GM23338 (cell line): ENCODE measurements around the gene PLPP7. TPM values are rescaled to one million over a fixed set of nuclear protein-coding genes. Genes with fewer than 3 reads are reported as not detected.
A peak's percentile ranks its signal among the peaks of the same experiment; 100 is the strongest.

Experiments used
- ATAC-seq: fragments of 200-7000 bp; cut with Tn5 transposase; 3 replicates; pipeline ENCODE4 v1.9.1; 2020
- DNase-seq: peaks from one replicate; pipeline ENCODE4 v3.0.0-alpha.2; 2015; ENCODE audit warnings: low spot score
- H2AFZ ChIP-seq: fragments of 200-600 bp; sonication (generic); 2 replicates; pipeline ENCODE4 v1.8.0; 2016; ENCODE audit warnings: antibody characterized with exemption, mild to moderate bottlenecking, moderate library complexity
- H3F3A ChIP-seq: fragments of 200-600 bp; sonication (generic); replicated peaks from 2 replicates; pipeline ENCODE4 v1.8.0; 2017; ENCODE audit warnings: antibody characterized with exemption, mixed run types, low read depth
- H3K27ac ChIP-seq: fragments of 200-600 bp; sonication (generic); 2 replicates; pipeline ENCODE4 v1.6.1; 2016; ENCODE audit warnings: low read depth
- H3K27me3 ChIP-seq: fragments of 200-600 bp; sonication (generic); 2 replicates; pipeline ENCODE4 v1.8.0; 2016; ENCODE audit warnings: mild to moderate bottlenecking, mixed run types, moderate library complexity; ENCODE audit not compliant: insufficient read depth
- H3K36me3 ChIP-seq: fragments of 200-600 bp; sonication (generic); 2 replicates; pipeline ENCODE4 v1.8.0; 2016; ENCODE audit warnings: mild to moderate bottlenecking; ENCODE audit not compliant: insufficient read depth
- H3K4me1 ChIP-seq: fragments of 200-600 bp; sonication (generic); 2 replicates; pipeline ENCODE4 v1.8.0; 2016; ENCODE audit warnings: mild to moderate bottlenecking, moderate library complexity; ENCODE audit not compliant: insufficient read depth
- H3K4me2 ChIP-seq: fragments of 200-600 bp; sonication (generic); 2 replicates; pipeline ENCODE4 v1.7.1; 2017; ENCODE audit warnings: mixed run types
- H3K4me3 ChIP-seq: fragments of 200-600 bp; sonication (generic); 2 replicates; pipeline ENCODE4 v1.6.1; 2016; ENCODE audit warnings: mixed run types
- H3K79me2 ChIP-seq: fragments of 200-600 bp; sonication (generic); replicated peaks from 2 replicates; pipeline ENCODE4 v1.8.0; 2017; ENCODE audit warnings: mild to moderate bottlenecking; ENCODE audit not compliant: insufficient read depth
- H3K9me2 ChIP-seq: fragments of 200-600 bp; sonication (generic); 2 replicates; pipeline ENCODE4 v1.8.0; 2017; ENCODE audit not compliant: insufficient read depth
- H4K20me1 ChIP-seq: fragments of 200-600 bp; sonication (generic); replicated peaks from 2 replicates; pipeline ENCODE4 v1.8.0; 2017; ENCODE audit warnings: mild to moderate bottlenecking; ENCODE audit not compliant: insufficient read depth
- H3K27ac Mint-ChIP-seq: 2 replicates; pipeline ENCODE4 v1.8.0; 2020; ENCODE audit warnings: inconsistent platforms, mild to moderate bottlenecking, moderate library complexity, mixed read lengths
- H3K27me3 Mint-ChIP-seq: 3 replicates; pipeline ENCODE4 v1.8.0; 2022; ENCODE audit warnings: low read depth, mild to moderate bottlenecking, moderate library complexity, mixed read lengths, inconsistent platforms; ENCODE audit not compliant: insufficient read depth, poor library complexity
- H3K36me3 Mint-ChIP-seq: 3 replicates; pipeline ENCODE4 v1.8.0; 2021; ENCODE audit warnings: low read depth, mild to moderate bottlenecking, inconsistent platforms, moderate library complexity, mixed read lengths
- H3K4me1 Mint-ChIP-seq: 3 replicates; pipeline ENCODE4 v1.8.0; 2020; ENCODE audit warnings: mild to moderate bottlenecking, inconsistent platforms, mixed read lengths
- H3K4me3 Mint-ChIP-seq: 3 replicates; pipeline ENCODE4 v1.8.0; 2021; ENCODE audit warnings: moderate library complexity, mild to moderate bottlenecking, inconsistent platforms, mixed read lengths
- H3K9me3 Mint-ChIP-seq: 3 replicates; pipeline ENCODE4 v1.8.0; 2020; ENCODE audit warnings: moderate library complexity, mild to moderate bottlenecking, inconsistent platforms, mixed read lengths
- CREB1 ChIP-seq: fragments of 250-450 bp; sonication (Bioruptor Pico); IDR thresholded peaks from 2 replicates; pipeline ENCODE4 v1.5.0; 2020; ENCODE audit warnings: low read depth, mild to moderate bottlenecking, moderate library complexity
- ETS1 ChIP-seq: IDR thresholded peaks from 2 replicates; pipeline ENCODE4 v1.6.1; 2016; ENCODE audit warnings: antibody characterized with exemption
- EZH2 ChIP-seq: fragments of 200-600 bp; sonication (generic); IDR thresholded peaks from one replicate; pipeline ENCODE4 v1.8.0; 2017; ENCODE audit warnings: antibody characterized with exemption, mild to moderate bottlenecking, low read depth; ENCODE audit not compliant: unreplicated experiment
- EZH2phosphoT487 ChIP-seq: fragments of 200-600 bp; sonication (generic); IDR thresholded peaks from one replicate; pipeline ENCODE4 v1.8.1; 2018; ENCODE audit warnings: antibody characterized with exemption; ENCODE audit not compliant: unreplicated experiment
- POLR2AphosphoS5 ChIP-seq: IDR thresholded peaks from 2 replicates; pipeline ENCODE4 v1.6.1; 2016; ENCODE audit warnings: antibody characterized with exemption, low read depth
- REST ChIP-seq: IDR thresholded peaks from one replicate; pipeline ENCODE4 v1.6.1; 2018; ENCODE audit warnings: antibody characterized with exemption; ENCODE audit not compliant: unreplicated experiment
- STAT1 ChIP-seq: IDR thresholded peaks from one replicate; pipeline ENCODE4 v1.6.1; 2016; ENCODE audit warnings: antibody characterized with exemption; ENCODE audit not compliant: unreplicated experiment
- ZNF331 ChIP-seq: fragments of 250-450 bp; sonication (Bioruptor Pico); IDR thresholded peaks from 2 replicates; pipeline ENCODE4 v1.5.0; 2020; ENCODE audit warnings: low read depth, mild to moderate bottlenecking, moderate library complexity
- polyA plus RNA-seq: library from polyadenylated mRNA; unstranded; fragments of >200 nt; fragmentation: Nextera tagmentation; extraction: Ambion mirVana; gene quantifications from 2 replicates; pipeline ENCODE4 v1.2.1, GENCODE V29; 2016
- total RNA-seq: library from RNA; depleted of rRNA; stranded (reverse); fragments of >200 nt; shearing (Covaris generic); gene quantifications from 2 replicates; pipeline ENCODE4 v1.2.3, GENCODE V29; 2014

Gene PLPP7
- total and polyA plus RNA-seq, 2 experiments from 2014 or later, result 1.6 to 2.4 TPM

DNA sequence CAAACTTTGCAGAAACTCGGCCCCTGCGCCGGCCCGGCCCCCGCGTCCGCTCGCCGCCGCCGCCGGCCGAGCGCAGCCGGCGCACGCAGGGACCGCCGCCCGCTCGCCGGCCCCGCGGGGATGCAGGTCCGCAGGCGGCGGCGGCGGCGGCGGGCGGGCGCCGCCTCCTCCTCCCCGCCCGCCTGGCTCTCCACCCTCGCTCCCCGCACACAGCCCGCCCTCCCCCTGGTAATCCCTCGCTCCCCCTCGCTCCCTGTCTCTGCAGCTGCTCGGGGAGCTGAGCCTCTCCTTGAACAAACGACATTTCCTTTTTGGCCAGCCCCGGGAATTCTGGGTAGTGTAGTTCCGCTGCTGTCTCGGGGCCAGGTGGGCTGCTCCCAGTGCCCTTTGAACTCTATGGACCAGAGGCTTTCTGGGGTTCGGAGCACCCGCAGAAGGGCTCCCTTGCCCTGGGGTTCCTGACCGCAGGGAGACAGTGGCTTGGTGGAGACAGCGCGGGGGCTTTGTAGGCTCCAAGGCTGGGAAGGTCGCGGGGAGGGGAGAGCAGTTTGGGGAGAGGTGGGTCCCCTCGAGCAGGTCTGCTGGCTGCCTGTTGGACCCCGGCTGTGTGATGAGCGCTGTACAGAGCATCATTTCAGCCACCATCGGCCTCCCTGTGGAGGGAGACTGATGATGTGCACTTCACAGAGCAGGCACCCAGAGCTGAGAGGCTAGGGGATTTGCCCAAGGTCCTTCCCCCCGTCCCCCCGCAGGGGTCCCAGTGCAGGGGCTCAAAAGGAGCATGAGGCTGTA lies 11.4 kb upstream of the PLPP7 start:
- H3K27ac ChIP-seq, result no peak overlapping the region
- Mint-ChIP-seq H3K27me3 (peaks cover 46% of the 10 kb centered on the region), H3K4me1 (peaks cover 36% of the 10 kb centered on the region), H3K36me3 (no peaks in the 10 kb centered on the region), H3K9me3 (no peaks in the 10 kb centered on the region), H3K27ac (no peak overlapping the region), H3K4me3 (peak overlapping the region; percentile 75)
- H4K20me1 ChIP-seq, result no peaks in the 10 kb centered on the region
- H3K9me2 ChIP-seq, result no peaks in the 10 kb centered on the region
- H2AFZ ChIP-seq, result peak overlapping the region; percentile 97; the same call in 1 of the 2 replicates
- H3K4me1 ChIP-seq, result peaks cover 7% of the 10 kb centered on the region; the same call in 1 of the 2 replicates
- DNase-seq (peak; percentile 96), ATAC-seq (peak; percentile 60)
- H3K79me2 ChIP-seq, result no peaks in the 10 kb centered on the region
- peak overlapping the region; percentile 85 for H3K4me2 ChIP-seq
- peak overlapping the region; percentile 73 for H3K4me3 ChIP-seq
- TF ChIP-seq REST (no peak), POLR2AphosphoS5 (peak; percentile 45), ETS1 (peak; percentile 77)
- peaks cover 26% of the 10 kb centered on the region; the same call in 1 of the 2 replicates for H3F3A ChIP-seq
- H3K36me3 ChIP-seq, result no peaks in the 10 kb centered on the region
- peaks cover 34% of the 10 kb centered on the region for H3K27me3 ChIP-seq

- H3K27me3 Mint-ChIP-seq, result peaks cover 43% of the 10 kb centered on the region
- H3K9me2 ChIP-seq, result no peaks in the 10 kb centered on the region
- no peak overlapping the region for H3K27ac ChIP-seq
- no peaks in the 10 kb centered on the region for H3K79me2 ChIP-seq
- no peaks in the 10 kb centered on the region for H3K9me3 Mint-ChIP-seq
- H3K36me3 ChIP-seq, result no peaks in the 10 kb centered on the region
- H4K20me1 ChIP-seq, result no peaks in the 10 kb centered on the region
- H3K4me3 Mint-ChIP-seq, result no peak overlapping the region; the same call in 2 of the 3 replicates
- peak overlapping the region; percentile 81; the same call in 1 of the 2 replicates for H3K4me2 ChIP-seq
- DNase-seq, result no peak
- H3F3A ChIP-seq, result peaks cover 28% of the 10 kb centered on the region; the same call in 1 of the 2 replicates
- no peak for ATAC-seq
- H3K27me3 ChIP-seq, result peaks cover 34% of the 10 kb centered on the region
- H3K4me1 ChIP-seq, result peaks cover 7% of the 10 kb centered on the region; the same call in 1 of the 2 replicates
- H3K27ac Mint-ChIP-seq, result no peak overlapping the region
- H3K36me3 Mint-ChIP-seq, result no peaks in the 10 kb centered on the region
- no peak overlapping the region for H2AFZ ChIP-seq
- H3K4me3 ChIP-seq, result no peak overlapping the region
- peaks cover 32% of the 10 kb centered on the region for H3K4me1 Mint-ChIP-seq
- no peak for TF ChIP-seq REST
- no peak for TF ChIP-seq ZNF331 (CRISPR knock-in tag)
- TF ChIP-seq STAT1, result no peak
- TF ChIP-seq EZH2phosphoT487, result no peak
- no peak for TF ChIP-seq CREB1
- TF ChIP-seq POLR2AphosphoS5, result no peak
- TF ChIP-seq EZH2, result no peak
Observed at GRCh38 chr9:131278702-131279111, 10.8 kb upstream of the PLPP7 start.
